LNCAP (cell line): ENCODE data around the gene TMCC2.
A peak's percentile ranks its signal among the peaks of the same experiment; 100 is the strongest.

Experiments used
- TF ChIP-seq, protein P1 (sequence below): fragments of 450-650 bp; IDR thresholded peaks from 2 replicates; pipeline ENCODE4 v1.5.1; 2017; ENCODE audit warnings: mild to moderate bottlenecking

The TMCC2 gene

DNA sequence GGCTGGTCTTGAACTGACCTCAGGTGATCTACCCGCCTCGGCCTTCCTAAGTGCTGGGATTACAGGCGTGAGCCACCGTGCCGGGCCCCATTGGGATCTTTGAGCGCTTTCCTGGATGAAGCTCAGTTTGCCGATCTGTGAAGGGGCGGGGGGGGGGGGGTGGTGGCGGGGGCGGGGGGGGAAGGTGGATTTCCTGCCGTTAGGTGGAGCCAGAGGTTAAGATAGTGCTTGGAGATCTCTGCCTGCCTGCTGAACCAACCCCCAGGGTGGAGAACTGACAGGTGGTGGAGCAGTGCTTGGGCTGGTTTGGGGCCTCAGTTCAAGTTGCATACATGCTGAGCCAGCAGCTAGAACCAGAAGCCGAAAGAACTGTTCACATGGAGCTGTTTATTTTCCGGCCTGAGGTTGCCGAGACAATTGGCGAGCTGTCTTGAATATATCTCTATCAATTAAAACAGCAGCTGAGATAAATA is 1.7 kb downstream of the TMCC2 start:
- TF ChIP-seq, protein P1, sequence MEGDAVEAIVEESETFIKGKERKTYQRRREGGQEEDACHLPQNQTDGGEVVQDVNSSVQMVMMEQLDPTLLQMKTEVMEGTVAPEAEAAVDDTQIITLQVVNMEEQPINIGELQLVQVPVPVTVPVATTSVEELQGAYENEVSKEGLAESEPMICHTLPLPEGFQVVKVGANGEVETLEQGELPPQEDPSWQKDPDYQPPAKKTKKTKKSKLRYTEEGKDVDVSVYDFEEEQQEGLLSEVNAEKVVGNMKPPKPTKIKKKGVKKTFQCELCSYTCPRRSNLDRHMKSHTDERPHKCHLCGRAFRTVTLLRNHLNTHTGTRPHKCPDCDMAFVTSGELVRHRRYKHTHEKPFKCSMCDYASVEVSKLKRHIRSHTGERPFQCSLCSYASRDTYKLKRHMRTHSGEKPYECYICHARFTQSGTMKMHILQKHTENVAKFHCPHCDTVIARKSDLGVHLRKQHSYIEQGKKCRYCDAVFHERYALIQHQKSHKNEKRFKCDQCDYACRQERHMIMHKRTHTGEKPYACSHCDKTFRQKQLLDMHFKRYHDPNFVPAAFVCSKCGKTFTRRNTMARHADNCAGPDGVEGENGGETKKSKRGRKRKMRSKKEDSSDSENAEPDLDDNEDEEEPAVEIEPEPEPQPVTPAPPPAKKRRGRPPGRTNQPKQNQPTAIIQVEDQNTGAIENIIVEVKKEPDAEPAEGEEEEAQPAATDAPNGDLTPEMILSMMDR, result peak; percentile 36; the same call in 1 of the 2 replicates

DNA sequence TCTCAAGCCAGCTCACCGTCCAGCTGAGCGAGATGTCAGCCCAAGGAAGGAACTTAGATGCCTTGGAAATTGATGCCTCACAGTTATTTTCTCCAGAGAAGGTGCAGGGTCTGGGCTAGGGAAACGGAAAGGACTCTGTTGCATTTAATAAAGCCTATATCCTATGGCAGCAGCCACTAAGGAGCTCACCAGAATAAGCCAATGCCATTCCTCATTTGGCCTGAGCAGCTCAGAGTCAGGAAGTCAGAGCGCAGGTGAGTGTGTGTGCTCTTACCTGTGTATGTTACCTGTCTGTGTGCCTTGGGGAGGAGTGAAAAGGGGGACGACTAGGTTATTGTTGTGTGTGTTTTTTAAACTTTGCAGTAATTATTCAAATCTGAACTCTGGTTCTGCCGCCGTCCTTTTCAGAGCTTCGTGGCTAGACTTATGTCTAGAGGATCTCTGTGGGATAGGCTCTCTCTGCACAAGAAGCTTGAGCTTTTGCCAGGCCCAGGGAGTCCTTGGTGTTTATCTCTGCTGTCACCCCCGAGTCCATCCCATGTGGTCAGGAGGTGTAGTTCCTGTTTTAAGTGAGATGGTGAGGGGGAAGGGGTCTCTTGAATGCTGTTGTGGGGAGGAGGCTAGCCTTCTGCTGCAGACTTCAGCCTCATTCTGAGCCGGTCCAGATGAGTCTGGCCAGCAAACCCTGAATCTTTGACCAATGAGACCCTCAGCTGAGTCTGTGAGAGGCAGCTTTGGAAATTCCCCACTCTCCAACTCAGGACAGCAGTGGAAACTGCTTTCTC is 2.4 kb downstream of the TMCC2 start:
- TF ChIP-seq, protein P1, result no peak

DNA sequence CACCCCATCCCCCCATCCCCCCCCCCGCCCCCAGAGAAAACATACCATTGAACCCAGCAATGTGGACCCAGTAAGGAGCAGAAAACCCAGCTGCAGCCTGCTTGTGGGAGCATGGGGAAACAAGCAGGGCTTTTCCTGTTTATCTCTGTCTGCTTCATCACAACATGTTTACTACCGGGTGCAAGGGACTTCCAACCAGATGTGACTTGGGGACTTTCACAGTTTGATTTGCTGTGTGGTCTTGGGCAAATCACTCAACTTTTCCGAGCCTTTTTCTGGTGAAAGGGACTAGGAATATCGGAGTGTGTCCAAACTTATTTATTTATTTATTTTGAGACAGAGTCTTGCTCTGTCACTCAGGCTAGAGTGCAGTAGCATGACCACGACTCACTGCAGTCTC is 3.2 kb downstream of the TMCC2 start:
- TF ChIP-seq, protein P1, result no peak

DNA sequence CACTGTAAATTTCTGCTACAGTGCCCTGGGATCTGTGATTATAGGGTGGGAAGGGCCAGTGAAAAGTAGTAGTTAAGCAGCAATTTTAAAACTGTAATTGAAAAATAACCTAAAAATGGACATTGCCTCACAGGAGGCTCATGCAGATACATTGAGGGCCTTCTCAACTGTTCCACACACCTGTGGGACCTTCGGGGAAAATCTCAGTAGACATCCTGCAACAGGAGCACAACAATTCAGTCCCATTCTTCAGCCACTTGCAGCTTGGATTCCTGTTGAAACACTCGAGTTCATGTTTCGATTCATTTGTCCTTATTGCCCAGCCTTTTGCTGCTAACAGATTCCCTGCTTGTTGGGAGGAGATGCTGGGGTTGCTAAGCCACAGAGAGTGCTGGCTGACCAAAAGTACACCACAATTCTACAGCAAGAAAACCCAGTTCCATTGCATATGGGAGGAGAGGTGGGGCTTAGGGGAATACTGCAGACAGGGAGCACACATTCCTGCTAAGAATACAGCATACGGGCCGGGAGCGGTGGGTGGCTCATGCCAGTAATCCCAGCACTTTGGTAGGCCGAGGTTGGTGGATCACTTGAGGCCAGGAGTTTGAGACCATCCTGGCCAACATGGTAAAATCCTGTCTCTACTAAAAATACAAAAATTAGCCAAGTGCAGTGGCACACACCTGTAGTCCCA is 4.5 kb downstream of the TMCC2 start:
- TF ChIP-seq, protein P1, result no peak

DNA sequence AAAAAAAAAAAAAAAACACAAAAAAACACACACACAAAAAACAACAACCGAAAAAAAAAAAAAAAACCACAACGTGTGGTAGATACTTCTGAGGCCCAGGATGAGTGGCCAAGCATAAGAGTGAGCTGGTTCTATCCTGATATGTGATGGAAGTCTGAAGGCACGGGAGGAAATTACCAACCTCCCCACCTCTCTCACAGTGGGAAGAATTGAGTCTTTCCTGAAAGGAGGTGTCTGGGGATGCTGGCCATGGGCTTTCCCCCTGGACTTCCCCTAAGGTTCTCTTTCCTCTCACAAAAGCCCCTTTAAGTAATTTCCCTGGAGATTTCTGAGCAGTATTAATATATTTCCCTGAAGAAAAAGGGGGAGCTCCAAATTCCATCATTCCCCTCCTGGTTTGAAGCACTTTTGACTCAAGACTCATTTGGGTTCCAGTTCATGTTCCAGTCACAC is 5.2 kb downstream of the TMCC2 start:
- TF ChIP-seq, protein P1, result no peak

DNA sequence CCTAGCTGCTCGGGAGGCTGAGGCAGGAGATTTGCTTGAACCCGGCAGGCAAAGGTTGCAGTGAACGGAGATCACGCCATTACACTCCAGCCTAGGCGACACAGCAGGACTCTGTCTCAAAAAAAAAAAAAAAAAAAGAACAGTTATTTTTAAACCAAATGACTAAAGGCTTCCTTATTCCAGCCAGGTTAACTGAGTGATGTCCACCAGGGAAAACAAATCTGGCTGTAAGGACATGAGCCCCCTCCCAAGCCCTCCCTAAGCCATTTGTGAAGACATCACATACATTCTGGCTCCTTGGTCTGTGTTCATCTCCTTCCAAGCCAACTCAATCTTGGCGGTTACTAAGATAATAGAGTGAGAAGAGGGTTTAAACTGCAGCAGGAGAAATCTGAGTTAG is 8.2 kb downstream of the TMCC2 start:
- TF ChIP-seq, protein P1, result no peak

DNA sequence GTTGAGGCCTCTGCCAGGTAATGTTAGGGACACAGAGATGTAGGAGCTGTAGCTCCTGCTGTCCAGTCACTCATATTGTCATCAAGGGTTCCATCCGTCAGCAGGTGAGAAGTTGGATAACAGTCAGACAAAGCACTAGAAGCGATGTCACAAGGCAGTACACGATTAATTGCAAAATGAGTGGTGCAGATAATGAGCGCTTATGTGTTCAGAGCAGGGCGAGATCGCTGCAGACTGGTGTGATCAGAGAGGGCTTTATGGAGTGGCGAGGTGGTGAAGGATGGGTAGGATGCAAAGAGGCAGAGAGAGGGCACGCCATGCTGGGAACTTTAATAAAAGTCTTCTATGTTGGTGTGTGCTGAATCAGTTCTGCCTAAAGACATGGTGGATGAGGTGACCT is 8.8 kb downstream of the TMCC2 start:
- TF ChIP-seq, protein P1, result no peak
